GM18526 (cell line): ENCODE data around the gene BUD23.

Source experiments
- POLR2A ChIP-seq: IDR thresholded peaks from 3 replicates; pipeline ENCODE4 v1.6.1; 2011; ENCODE audit not compliant: insufficient read length; ENCODE audit errors: extremely low read depth

The BUD23 gene, protein sequence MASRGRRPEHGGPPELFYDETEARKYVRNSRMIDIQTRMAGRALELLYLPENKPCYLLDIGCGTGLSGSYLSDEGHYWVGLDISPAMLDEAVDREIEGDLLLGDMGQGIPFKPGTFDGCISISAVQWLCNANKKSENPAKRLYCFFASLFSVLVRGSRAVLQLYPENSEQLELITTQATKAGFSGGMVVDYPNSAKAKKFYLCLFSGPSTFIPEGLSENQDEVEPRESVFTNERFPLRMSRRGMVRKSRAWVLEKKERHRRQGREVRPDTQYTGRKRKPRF

DNA sequence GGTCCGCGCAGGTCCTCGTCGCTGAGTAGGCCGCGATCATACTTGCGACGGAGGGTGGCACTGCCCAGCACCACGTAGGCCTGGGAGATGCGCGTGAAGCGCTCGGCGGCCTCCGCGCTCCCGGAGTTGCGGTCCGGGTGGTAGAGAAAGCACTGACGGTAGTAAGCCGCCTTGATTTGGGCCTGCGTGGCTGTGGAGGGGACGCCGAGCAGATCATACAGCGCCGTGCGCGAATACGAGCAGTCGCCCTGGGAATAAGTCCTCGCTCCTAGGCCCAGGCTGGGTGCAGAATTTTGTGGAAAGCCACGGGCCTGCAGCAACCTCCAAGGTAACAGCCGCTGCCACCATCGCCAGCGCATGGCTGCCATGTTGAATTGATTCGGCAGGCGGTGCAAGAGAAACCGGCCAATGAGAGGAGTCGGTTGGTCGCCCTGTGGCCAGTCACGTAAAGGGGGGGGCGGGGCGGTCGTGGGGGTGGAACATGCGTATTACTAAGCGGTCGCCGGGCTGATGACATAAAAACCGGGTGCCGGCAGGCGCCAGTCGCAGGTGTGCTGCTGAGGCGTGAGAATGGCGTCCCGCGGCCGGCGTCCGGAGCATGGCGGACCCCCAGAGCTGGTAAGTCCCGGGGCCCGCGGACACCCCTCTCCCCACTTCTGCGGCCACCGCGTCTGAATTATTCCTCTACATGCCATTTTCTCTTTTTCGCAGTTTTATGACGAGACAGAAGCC, at the start of gene BUD23, which contains the start of gene DNAJC30:
Gene BUD23, plus strand, starts transcription at position 542 of the 732 bp plus-strand sequence. Its CDS starts 29 bp downstream, at position 571.
Gene DNAJC30, minus strand, starts transcription at position 398 of the 732 bp plus-strand sequence. Its CDS starts 30 bp downstream, at position 368.
- peak; percentile 90 for TF ChIP-seq POLR2A

DNA sequence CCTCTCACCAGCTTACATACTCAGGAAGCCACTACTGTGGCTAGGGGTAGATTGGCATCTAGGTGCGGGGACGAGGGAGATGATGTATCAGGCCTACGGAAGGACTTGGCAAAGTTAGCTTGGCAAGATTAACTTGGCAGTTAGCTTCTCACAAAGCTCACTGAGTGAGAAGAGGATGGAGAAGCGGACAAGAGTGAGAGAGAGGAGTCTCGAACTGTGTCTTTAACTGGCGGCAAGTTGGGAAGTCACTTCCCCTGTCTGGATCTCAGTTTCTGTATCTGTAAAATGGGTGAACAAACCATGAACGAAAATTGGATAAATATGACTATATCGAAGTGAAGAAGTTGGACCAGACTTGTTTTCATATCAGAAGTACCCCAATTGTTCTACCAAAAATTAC, 49.6 kb upstream of the BUD23 start:
- TF ChIP-seq POLR2A, result no peak

DNA sequence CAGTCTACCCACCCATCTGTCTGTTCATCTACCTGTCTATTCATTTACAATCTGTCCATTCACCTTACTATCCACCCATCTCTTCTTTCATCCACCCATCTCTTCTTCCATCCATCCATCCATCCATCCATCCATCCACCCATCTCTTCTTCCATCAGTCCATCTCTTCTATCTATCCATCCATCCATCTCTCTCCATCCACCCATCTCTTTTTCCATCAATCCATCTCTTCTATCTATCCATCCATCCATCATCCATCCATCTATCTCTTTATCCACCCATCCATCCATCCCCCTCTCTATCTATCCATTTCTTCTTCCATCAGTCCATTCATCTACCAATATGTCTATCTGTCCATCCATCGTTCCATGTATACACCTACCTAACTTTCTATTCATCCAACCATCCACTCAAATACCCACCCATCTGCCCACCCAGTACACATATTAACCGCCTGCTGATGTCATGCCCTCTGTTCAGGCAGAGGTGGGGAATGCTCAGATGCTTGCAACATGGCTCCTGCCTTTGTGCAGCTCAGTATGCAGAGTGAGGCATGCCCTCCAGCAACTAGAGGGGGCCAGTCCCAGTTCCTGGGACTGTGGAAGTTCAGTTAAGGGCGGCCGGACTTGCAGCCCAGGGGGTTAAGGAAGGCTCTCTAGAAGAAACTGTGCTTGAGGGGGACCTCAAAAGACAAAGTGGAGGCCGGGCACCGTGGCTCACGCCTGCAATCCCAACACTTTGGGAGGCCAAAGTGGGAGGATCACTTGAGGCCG, 47.8 kb upstream of the BUD23 start:
- TF ChIP-seq POLR2A, result no peak

DNA sequence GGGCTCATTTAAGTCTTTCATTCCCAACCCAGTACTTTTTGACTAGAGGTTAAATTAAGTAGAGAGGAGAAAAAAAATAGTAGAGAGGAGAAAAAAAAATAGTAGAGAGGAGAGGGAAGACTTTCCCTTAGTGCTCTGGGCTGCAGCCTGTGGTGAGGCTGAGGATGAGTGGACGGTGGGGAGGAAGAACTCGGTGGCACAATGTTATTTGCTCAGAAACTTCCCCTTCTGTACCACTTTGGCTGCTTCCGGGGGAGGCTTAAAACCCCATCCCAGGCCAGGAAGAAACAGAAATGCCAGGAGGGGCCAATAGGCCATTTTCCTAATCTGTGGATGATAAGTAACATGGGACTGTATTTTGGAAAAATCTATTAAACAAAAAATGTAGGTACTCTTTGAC, 44.5 kb upstream of the BUD23 start:
- TF ChIP-seq POLR2A, result no peak

DNA sequence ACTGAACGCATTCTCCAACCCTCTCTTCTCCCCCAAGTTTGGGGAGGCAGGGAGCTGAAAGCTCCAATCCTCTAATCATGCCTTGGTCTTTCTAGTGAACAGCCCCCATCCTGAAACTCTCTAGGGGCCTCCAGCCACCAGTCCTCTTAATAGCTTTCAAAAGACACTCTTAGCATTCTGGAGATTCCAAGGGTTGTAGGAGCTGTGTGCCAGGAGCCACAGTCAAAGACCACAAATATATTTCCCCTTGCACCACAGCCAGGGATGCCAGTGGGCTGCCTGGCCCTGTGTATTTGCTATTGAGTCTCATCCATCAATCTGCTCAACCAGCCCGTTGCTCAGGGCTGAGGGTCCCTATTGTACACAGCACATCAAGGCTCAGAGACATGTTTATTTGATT, 40.6 kb upstream of the BUD23 start:
- no peak for TF ChIP-seq POLR2A

DNA sequence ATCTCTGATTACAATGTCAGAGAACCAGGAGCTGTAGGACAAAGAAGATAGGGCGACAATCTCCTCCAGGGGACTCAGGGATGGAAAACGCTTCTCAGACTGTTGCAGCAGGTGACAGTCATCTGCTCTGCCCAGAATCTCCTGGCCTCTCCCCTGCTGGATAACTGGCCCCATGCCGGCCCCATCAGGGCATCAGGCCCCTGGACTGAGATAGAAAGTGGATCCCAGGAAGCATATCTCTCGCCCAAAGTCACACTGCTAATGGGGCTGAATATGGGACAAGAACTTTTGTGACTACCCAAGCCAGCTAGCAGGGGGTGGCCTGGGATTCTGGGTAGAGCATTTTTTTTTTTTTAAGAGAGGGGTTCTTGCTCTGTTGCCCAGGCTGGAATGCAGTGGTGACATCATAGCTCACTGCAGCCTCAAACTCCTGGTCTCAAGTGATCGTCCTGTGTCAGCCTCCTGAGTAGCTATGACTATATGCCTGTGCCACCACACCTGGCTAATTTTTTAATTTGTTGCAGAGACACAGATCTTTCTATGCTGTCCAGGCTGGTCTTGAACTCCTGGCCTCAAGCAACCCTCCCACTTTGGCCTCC, 38.6 kb upstream of the BUD23 start:
- TF ChIP-seq POLR2A, result no peak

DNA sequence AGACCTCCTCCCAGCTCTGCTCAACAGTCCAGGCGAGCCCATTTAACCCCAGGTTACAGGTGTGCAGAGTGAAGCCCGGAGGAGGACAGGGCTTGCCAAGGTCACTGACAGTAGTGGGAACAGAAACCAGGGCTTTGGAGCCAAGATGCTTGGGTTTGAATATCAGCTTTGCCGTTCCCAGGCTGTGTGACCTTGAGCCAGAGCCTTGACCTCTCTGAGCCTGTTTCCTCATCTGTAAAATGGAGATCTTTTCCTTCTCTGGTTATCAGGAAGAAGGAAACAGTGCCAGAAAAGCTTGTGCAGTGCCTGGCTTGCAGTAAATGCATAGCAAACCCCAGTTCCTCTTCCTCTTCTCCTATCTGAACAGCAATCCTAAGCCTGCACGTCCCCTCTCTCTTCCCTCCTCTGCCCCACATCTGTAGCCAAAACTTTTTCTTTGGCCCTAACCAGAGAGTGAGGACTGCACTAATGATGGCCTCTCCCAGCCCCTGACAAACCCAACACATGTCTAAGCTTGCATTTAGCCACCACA, 37.7 kb upstream of the BUD23 start:
- TF ChIP-seq POLR2A, result no peak

DNA sequence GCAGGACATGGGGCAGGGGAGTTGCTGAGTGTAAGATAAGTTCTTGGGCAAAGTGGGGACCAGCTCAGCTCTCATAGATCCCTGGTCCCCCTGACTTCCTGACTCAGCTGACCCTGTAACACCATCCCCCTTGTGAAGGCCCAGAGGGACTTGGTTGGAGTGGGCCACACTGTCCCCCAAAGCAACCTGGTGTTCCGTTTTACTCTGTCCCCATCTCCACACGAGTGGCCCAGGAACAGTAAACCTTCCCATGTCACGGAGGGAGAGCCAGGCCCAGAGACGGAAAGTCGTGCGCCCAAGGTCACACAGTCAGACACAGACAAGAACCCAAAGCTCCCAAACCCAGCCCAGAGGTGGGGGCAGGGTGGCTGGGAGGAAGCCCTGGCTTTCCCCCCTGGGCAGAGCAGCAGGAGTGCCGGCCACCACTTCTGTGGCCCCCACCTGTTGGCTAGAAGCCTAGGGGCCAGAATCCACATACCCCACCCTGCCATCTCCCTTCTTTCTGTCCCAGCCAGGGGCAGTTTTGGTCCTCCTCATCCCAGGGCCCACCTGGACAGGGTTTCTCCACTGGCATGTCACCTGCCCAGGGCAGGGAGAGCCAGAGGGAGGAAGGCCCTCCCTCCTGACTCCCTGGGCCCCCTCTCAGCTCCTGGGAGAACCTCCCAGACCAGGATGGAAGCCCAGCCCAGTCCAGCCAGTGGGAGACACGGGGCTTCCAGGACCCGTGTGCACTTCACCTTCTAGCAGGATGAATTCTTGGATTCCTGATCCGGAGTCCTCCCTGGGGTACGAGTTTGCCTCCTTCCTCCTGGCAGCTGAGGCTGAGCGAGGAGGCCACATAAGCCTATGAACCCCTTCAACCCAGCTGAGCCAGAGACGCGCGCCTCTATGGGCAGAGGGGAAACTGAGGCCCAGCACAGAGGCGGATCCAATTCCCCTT, 36.3 kb upstream of the BUD23 start:
- no peak for TF ChIP-seq POLR2A

DNA sequence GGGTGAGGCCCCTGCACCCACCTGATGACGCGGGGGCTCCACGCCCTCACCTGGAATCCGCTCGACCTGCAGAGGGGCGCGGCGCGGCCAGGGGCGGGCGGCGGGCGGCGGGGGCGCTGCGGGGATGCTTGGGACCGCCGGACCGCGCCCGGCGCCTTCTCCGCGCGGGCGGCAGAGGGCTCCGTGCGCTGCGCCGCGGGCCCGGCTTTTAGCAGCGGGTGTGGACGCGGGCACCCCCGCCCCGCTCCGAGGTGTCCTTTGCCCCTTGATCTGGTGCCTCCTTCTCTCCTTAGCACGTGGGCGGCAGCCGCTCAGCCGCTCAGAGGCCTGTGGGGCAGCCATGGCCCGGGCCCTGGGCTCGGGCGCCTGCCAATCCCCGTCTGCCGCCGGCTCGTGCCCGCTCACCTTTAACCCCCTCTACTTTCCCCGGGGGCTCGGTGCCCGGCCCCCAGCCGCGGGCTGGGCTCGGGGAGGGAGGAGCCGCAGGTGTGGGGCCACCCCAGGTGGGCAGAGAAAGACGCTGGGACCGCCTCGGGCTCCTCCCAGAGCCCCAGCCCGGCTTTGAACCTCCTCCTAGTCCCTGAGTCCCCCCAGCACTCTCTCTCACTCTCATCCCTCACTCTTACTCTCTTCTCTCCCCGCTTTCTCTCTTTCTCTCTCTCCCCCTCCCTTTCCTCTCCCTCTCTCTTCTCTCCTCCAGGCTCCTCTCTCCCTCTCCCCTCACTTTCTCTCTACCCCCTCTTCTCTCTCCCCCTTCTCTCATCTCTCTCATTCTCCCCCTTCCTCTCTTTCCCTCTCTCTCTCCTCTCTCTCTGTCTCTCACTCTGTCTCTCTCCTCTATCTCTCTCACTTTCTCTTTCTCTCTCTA, 35.4 kb upstream of the BUD23 start:
- no peak for TF ChIP-seq POLR2A

DNA sequence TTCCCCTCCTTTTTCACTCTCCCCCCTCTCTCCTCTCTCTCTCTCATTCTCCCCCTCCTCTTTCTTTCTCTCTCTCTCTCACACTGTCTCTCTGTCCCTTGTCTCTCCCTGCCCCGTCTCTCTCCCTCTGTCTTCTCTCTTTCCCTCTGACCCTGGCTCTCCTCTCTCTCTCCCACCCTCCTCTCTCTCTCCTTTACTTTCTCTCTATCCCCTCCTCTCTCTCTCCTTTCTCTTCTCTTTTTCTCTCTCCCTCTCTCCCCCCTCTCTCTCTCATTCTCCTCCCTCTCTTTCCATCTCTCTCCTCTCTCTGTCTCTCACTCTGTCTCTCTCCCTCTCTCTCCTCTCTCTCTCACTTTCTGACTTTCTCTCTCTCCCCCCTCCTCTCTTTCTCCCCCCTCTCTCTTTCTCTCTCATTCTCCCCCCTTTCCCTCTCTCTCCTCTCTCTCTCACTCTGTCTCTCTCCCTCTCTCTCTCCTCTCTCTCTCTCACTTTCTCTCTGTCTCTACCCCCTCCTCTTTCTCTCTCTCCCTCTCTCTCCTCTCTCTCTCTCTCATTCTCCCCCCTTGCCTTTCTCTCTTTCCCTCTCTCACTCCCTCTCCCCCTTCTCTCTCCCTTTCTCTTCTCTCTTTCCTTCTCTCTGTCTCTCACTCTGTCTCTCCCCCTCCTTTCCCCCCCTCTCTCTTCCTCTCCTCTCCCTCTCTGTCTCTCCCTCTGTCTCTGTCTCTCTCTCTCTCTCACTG, 34.6 kb upstream of the BUD23 start:
- no peak for TF ChIP-seq POLR2A

DNA sequence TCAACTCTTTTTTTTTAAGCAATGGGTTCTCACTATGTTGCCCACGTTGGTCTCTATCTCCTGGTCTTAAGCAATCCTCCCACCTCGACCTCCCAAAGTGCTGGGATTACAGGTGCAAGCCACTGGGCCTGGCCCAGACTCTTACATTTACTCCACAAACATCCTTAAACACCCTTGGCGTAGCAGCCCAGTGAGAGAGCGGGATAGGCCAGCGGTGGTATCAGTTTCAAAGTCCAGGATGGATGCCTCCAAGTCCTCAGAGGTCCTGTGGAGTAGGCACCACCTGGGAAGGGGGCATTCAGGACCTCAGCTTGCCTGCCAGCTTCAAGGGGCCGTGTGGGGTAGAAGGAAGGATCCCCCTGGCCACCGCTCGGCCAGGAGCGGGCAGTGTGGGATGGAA, 33.8 kb upstream of the BUD23 start:
- no peak for TF ChIP-seq POLR2A

DNA sequence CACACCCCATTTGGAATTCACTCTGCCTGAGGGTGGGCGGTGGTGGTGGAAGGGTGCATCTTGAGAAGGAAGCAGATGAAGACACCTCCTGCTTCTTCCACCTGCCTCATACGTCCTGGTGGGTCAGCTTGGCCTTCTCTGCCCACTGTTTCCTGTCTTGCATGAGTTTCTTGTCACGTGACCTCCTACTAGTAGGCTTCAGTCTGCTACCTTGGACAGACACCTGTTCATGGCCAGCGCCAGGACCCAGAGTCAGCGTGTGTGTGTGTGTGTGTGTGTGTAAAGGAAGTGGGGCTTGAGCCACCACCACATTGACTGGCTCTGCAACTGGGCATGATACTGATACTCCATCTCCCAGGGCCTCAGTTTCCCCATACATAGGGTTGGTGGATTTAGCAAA, 32.9 kb upstream of the BUD23 start:
- no peak for TF ChIP-seq POLR2A
